ENCODE measurements around the gene CCDC12. TPM values are rescaled to one million over a fixed set of nuclear protein-coding genes. Genes with fewer than 3 reads are reported as not detected.

CCDC12 gene
- total RNA-seq (2022; extraction: Qiagen RNA extraction; ENCODE audit: low read depth), result 51.7 to 95.4 TPM (median 52.6 TPM) in 5 replicates

DNA sequence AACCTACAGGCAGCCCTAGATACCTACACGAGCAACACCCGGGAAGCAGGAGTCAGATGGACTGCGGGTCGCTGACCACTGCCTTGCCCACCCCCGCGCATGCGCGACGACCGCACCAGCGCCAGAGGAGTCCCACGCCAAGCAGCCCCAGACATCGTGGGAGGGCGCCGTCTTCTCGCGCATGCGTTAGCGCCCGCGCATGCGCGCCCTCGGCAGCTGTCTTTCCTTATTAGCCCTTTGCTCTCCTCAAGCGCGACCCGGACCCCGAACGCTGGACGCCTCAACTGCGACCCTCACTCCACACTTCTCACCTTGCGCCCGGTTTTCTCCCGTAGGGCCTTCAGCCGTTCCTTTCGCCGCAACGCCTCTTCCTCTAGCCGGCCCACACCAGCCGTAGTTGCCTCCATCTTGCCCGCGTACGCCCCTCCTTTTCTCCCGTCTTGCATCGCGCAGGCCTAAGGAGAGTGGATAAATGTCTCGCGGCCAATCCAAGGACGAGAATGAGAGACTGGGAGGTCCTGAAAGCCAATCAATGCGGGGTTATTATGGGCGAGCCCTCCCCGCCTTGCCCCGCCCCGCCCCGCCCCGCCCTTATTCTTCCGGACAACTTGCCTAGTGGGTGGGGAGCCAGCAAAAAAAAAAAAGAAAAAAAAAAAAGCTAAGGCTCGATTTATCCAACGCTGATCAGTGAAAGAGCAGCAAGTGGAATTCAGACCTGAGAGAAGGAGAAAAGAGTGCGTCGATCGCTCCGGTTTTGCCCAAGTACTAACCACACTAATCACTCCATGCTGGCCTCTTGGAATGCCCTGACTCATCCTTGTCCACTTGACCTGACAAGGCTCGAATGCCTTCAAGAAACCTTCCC, at the start of gene CCDC12:
TSS of gene CCDC12 (minus strand) at position 420 of the 865 bp plus-strand sequence. CDS start at position 407, 13 bp downstream.

DNA sequence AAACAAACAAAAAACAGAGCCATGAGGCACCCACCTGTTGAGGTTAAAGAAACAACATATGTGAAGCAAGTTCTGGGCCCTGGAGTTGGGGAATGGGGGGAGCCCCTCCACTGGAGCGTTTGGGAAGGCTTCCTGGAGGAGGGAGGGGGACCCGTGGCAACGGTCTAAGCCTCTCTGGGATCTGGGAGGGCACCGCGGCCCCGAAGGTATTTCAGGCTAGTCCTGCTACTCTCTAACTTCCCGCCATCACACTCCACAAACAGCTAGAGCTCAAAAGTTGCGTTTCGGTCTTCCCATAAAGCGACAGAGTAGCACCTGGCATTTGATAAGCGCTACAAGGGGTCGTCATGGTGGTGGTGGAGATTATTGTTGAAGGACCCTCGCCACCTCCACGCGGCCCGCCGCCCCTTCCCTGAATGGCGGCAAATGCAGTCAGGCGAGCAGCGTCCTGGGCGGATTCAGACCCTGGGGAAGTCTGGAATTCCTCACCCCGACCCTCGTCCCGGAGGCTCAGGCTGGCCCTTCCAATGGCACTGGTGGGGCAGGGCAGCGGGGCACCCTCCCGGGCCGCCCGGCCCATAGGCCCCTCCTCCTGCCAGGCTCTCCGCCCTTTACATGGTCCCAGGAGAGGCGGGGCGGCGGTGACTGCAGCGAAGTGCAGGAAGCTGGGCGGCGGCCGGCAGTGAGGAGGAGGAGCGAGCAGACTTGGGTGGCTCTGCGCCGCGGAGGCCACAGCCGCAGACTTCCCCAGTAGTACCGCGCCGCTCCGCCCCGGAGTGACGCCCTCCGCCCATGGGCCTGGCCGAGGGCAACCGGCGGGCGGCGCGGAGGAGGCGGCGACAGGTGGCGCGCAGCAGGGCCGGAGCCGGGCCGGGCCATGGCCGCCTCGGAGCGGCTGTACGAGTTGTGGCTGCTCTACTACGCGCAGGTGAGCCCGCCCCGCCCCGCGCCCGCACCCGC, 2.7 kb upstream of the CCDC12 start, which contains the start of gene NBEAL2:
TSS of gene NBEAL2 (plus strand) at position 682 of the 960 bp plus-strand sequence. CDS start at position 878, 196 bp downstream.

DNA sequence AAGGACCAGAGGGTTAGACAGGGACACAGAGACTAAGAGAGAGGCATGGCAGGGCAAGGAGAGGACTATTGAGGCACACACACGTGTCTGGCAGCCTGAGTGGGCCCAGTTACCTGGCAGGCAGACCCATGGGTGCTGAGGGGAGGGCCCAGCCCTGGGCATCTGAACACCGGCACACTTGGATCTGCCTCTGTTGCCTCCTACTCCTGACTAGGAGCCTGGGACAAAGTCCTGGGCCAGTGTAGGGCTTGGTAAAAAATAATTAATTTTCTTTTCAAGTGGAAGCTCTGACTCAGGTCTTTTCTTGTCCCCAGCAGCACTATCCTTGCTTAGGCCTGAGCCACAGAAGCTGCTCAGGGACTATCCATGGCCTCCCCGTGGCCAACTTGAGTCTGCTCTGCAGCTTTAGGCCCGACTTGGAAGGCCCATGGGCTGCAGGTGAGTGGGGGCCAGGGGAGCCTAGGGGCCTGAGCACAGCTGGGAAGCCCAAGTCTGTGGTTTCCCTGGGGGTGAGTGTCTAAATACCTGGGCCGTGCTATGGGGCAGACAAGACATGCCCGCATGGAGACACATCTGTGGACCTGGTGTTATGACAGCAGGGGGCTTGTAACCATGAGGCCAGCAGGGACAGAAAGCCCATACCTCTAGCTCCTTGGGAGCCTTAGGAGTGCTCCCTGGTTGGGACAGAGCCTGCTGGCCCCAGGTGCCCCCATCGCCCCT, 99.0 kb downstream of the CCDC12 start, which contains the start of gene PTH1R:
TSS of gene PTH1R (plus strand) at position 316 of the 720 bp plus-strand sequence. CDS start 5,839 bp downstream, outside the sequence.

Other genes starting within 250 kb of the CCDC12 start
- 0.18 TPM in 1 of 5 replicates, not detected in the others for gene MYL3, start 113.3 kb downstream of the CCDC12 start, total RNA-seq (2022; extraction: Qiagen RNA extraction; ENCODE audit: low read depth)
- gene PTH1R, start 99.0 kb downstream of the CCDC12 start, total RNA-seq (2022; extraction: Qiagen RNA extraction; ENCODE audit: low read depth), result 0.37 to 0.52 TPM (median 0.48 TPM) in 4 of 5 replicates, not detected in the other
- gene NBEAL2, start 2.9 kb upstream of the CCDC12 start, total RNA-seq (2022; extraction: Qiagen RNA extraction; ENCODE audit: low read depth), result 31.0 to 51.9 TPM (median 42.1 TPM) in 5 replicates
- gene SETD2, start 187.4 kb upstream of the CCDC12 start, total RNA-seq (2022; extraction: Qiagen RNA extraction; ENCODE audit: low read depth), result 17.7 to 27.3 TPM (median 18.5 TPM) in 5 replicates